NCI-H2107 (cell line): Measurements from ENCODE around the gene SERPINA3.

ENCODE experiments used
- DNase-seq: peaks from one replicate; lab custom pipeline; 2025; lab: John Stamatoyannopoulos, UW

SERPINA3 gene

GRCh38 chr14:94656043-94656442, 43.9 kb downstream of the SERPINA3 start:
- no peak for DNase-seq

- no peak for DNase-seq
Measured at GRCh38 chr14:94659256-94659655, 47.1 kb downstream of the SERPINA3 start.

- DNase-seq: no peak
Measured at GRCh38 chr14:94659901-94660300, 47.7 kb downstream of the SERPINA3 start.

- DNase-seq: no peak
Measured at GRCh38 chr14:94660306-94660946, 48.2 kb downstream of the SERPINA3 start.

GRCh38 chr14:94663538-94663937, 51.3 kb downstream of the SERPINA3 start:
- no peak for DNase-seq

GRCh38 chr14:94663965-94664704, 51.9 kb downstream of the SERPINA3 start:
- no peak for DNase-seq

- DNase-seq: no peak
Measured at GRCh38 chr14:94665121-94665520, 52.9 kb downstream of the SERPINA3 start.

- no peak for DNase-seq
Measured at GRCh38 chr14:94665544-94665943, 53.4 kb downstream of the SERPINA3 start.

GRCh38 chr14:94670692-94671285, 58.6 kb downstream of the SERPINA3 start:
- DNase-seq: no peak

- no peak for DNase-seq
Measured at GRCh38 chr14:94671870-94672444, 59.8 kb downstream of the SERPINA3 start.

GRCh38 chr14:94673071-94673470, 60.9 kb downstream of the SERPINA3 start:
- no peak for DNase-seq
